HUES6 (cell line): ENCODE results near the gene RUFY1.
A peak's percentile ranks its signal among the peaks of the same experiment; 100 is the strongest.
"Not testable (repeated sequence)": the region's sequence is repeated elsewhere in the genome, so short reads cannot be mapped to it uniquely, and the experiment has no call there.

Experiments used
- H3K27ac ChIP-seq: 2 replicates; pipeline ENCODE4 v1.7.0; 2013; ENCODE audit warnings: low read depth, mild to moderate bottlenecking, low read length, inconsistent platforms
- H3K27me3 ChIP-seq: 2 replicates; pipeline ENCODE4 v1.6.1; 2013; ENCODE audit warnings: low read length; ENCODE audit not compliant: control insufficient read depth, insufficient read depth
- H3K36me3 ChIP-seq: 2 replicates; pipeline ENCODE4 v1.6.1; 2013; ENCODE audit warnings: low read length; ENCODE audit not compliant: control insufficient read depth, insufficient read depth
- H3K4me1 ChIP-seq: 2 replicates; pipeline ENCODE4 v1.6.1; 2013; ENCODE audit warnings: low read length; ENCODE audit not compliant: control insufficient read depth, insufficient read depth
- H3K4me3 ChIP-seq: 2 replicates; pipeline ENCODE4 v1.5.1; 2013; ENCODE audit warnings: low read depth, low read length
- H3K9ac ChIP-seq: one replicate; pipeline ENCODE4 v1.6.1; 2013; ENCODE audit warnings: mild to moderate bottlenecking, low read length
- H3K9me3 ChIP-seq: 2 replicates; pipeline ENCODE4 v1.6.1; 2013; ENCODE audit warnings: low read depth, low read length; ENCODE audit not compliant: control insufficient read depth, insufficient read depth

RUFY1 gene

GRCh38 chr5:179624841-179625271, 74.5 kb downstream of the RUFY1 start:
- H3K36me3 ChIP-seq = peaks cover 28% of the 10 kb centered on the region
- H3K9ac ChIP-seq = peak overlapping the region; percentile 100
- peak overlapping the region; percentile 98; the same call in 1 of the 2 replicates for H3K27ac ChIP-seq
- peaks cover 31% of the 10 kb centered on the region for H3K4me1 ChIP-seq
- H3K27me3 ChIP-seq = no peaks in the 10 kb centered on the region
- peak overlapping the region; percentile 90 for H3K4me3 ChIP-seq
- no peaks in the 10 kb centered on the region for H3K9me3 ChIP-seq

GRCh38 chr5:179633501-179634369, 83.4 kb downstream of the RUFY1 start:
- H3K9me3 ChIP-seq, H3K36me3 ChIP-seq, H3K27me3 ChIP-seq, H3K9ac ChIP-seq, H3K27ac ChIP-seq, H3K4me1 ChIP-seq: not testable (repeated sequence)
- peak overlapping the region; percentile 44; the same call in 1 of the 2 replicates for H3K4me3 ChIP-seq

DNA sequence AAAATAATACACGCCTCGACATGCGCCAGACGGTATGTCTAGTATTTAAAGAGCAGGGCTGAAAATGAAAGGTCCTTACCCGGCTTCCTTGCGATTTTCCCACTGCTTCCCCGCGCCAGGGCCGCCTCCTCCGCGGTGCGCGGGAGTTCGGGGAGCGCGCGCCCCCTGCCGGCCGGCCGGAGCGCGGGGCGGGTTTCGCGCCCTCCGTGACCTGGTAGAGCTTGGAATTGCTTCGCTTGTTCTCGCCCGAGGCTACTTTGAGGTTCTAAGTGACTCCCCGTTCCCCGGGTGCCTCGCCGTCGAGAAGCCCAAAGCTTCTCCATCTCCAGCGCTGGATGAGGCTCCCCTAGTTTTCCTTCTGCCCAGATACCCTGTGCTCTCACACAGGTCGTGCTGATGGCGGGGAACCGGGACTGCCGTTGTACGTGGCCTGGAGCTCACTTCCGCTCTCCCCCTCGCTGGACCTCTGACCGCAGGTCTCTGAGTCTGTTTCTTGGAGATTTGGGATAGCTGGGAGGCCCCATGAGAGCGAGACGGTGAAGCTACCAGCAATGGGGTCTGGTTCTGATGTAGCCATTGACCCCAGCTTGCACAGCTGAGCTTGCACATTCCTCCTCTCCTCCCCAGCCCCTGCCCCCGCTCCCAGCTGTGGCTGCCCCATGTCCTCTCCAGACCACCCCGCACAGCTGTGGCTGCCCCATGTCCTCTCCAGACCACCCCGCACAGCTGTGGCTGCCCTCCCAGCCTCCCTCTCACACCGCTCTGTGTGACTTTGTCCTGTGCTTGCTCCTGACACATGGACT, 84.2 kb downstream of the RUFY1 start:
- not testable (repeated sequence) for H3K9me3 ChIP-seq, H3K9ac ChIP-seq, H3K36me3 ChIP-seq, H3K27me3 ChIP-seq, H3K4me1 ChIP-seq, H3K27ac ChIP-seq
- peak overlapping the region; percentile 40; the same call in 1 of the 2 replicates for H3K4me3 ChIP-seq

DNA sequence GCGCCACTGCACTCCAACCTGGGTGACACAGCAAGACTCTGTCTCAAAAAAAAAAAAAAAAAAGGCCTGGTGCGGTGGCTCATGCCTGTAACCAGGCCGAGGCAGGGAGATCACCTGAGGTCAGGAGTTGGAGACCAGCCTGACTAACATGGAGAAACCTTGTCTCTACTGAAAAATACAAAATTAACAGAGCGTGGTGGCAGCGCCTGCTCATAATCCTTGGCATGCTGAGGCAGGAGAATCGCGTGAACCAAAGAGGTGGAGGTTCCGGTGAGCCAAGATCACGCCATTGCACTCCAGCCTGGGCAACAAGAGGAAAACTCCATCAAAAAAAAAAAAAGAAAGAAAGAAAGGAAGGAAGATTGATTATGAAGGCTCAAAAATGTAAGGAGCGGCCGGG, 88.9 kb downstream of the RUFY1 start:
- H3K27me3 ChIP-seq, H3K9ac ChIP-seq, H3K9me3 ChIP-seq, H3K4me3 ChIP-seq, H3K27ac ChIP-seq, H3K4me1 ChIP-seq, H3K36me3 ChIP-seq: not testable (repeated sequence)

GRCh38 chr5:179641745-179642144, 91.4 kb downstream of the RUFY1 start:
- H3K4me3 ChIP-seq, H3K9ac ChIP-seq, H3K4me1 ChIP-seq, H3K9me3 ChIP-seq, H3K27me3 ChIP-seq, H3K36me3 ChIP-seq, H3K27ac ChIP-seq: not testable (repeated sequence)

DNA sequence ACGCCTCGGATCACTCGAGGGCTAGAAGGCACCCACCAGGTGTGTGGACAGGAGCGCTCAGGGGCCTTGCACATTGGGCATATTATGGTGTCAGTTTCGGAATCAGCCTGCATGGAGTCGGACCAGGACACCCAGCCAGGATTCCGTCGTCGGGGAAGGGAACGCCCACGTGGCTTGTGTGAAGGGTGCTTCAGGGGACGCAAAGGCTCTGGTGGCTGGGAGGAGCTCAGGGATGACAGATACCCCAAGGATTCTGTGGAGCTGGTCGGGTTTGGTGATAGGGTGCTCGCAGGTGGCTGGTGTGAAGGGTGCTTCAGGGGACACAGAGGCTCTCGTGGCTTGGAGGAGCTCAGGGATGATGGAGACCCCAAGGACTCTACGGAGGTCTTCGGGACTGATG, 92.3 kb downstream of the RUFY1 start:
- H3K36me3 ChIP-seq, H3K27me3 ChIP-seq, H3K9ac ChIP-seq, H3K4me3 ChIP-seq, H3K27ac ChIP-seq, H3K4me1 ChIP-seq, H3K9me3 ChIP-seq: not testable (repeated sequence)

GRCh38 chr5:179643141-179643920, 93.0 kb downstream of the RUFY1 start:
- not testable (repeated sequence) for H3K4me1 ChIP-seq, H3K9me3 ChIP-seq, H3K27ac ChIP-seq, H3K9ac ChIP-seq, H3K4me3 ChIP-seq, H3K27me3 ChIP-seq, H3K36me3 ChIP-seq

- not testable (repeated sequence) for H3K27ac ChIP-seq, H3K27me3 ChIP-seq, H3K36me3 ChIP-seq, H3K9me3 ChIP-seq, H3K4me3 ChIP-seq, H3K9ac ChIP-seq, H3K4me1 ChIP-seq
Measured at GRCh38 chr5:179644766-179645165, 94.4 kb downstream of the RUFY1 start.

- Histone ChIP-seq H3K36me3 (no peaks in the 10 kb centered on the region), H3K27ac (no peak overlapping the region)
Measured at GRCh38 chr5:179648410-179648809, 98.1 kb downstream of the RUFY1 start.

DNA sequence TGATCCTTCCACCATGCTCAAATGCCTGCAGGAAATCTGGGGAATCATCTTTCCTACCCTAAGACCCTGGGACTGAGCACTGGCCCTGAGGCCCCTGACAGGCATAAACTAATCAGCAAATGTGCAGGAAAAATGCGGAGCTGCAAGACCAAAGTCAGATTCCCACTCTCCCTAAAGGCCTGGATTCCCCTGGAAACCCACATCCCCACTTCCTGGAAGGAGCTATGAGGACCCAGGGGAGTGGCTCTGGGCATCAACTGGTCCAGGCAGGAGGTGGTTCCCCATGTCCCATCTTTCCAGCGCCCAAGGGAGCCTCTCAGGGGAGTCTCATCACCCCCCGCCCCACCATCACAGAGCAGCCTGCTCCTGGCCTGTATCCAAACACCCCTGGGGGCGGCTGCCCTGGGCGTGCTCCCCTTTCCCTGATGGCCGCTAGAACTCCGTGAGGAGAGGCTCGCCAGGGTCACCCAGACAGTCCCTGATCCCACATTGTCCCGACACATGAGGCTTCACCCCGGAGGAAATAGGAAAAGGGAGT, 98.9 kb downstream of the RUFY1 start:
- not testable (repeated sequence) for H3K9me3 ChIP-seq, H3K4me3 ChIP-seq, H3K36me3 ChIP-seq, H3K4me1 ChIP-seq, H3K9ac ChIP-seq, H3K27ac ChIP-seq, H3K27me3 ChIP-seq

More at GRCh38 chr5:179648410-179648809, 98.1 kb downstream of the RUFY1 start:
- no peaks in the 10 kb centered on the region for H3K4me1 ChIP-seq
- no peaks in the 10 kb centered on the region for H3K27me3 ChIP-seq
- peaks cover 5% of the 10 kb centered on the region; the same call in 1 of the 2 replicates for H3K9me3 ChIP-seq
- no peak overlapping the region for H3K9ac ChIP-seq
- no peak overlapping the region for H3K4me3 ChIP-seq
